SU-DHL-6 (cell line): Measurements from ENCODE around the gene FUOM.

Source experiments
- CTCF ChIP-seq: fragments of 200-600 bp; sonication (generic); IDR thresholded peaks from one replicate; pipeline ENCODE4 v1.5.1; 2017; ENCODE audit warnings: antibody characterized with exemption, mild to moderate bottlenecking, low read length, moderate library complexity; ENCODE audit not compliant: insufficient read depth, poor library complexity, severe bottlenecking
- EZH2phosphoT487 ChIP-seq: fragments of 200-600 bp; sonication (generic), shearing (Covaris generic); conservative IDR thresholded peaks from 2 replicates; pipeline ENCODE4 v1.6.1; 2018; ENCODE audit warnings: mild to moderate bottlenecking, antibody characterized with exemption, low read length, moderate library complexity, mixed read lengths

GRCh38 chr10:133310789-133311188, 47.0 kb downstream of the FUOM start:
- TF ChIP-seq CTCF (no peak), EZH2phosphoT487 (no peak)
